RCC 7860 (cell line): ENCODE data around the gene SLC27A2.

Experiments used
- DNase-seq: peaks from one replicate; pipeline ENCODE4 v3.0.0-alpha.2; 2015; ENCODE audit warnings: low spot score
- FAIRE-seq: peaks from 2 replicates; lab custom pipeline; 2012; peaks lifted over from hg19 to GRCh38; lab: Jason Lieb, UNC

Gene SLC27A2

GRCh38 chr15:50260969-50261496 is 79.0 kb downstream of the SLC27A2 start:
- DNase-seq = no peak

GRCh38 chr15:50261981-50262380 is 80.0 kb downstream of the SLC27A2 start:
- FAIRE-seq (no peak), DNase-seq (no peak)

More at GRCh38 chr15:50260969-50261496, 79.0 kb downstream of the SLC27A2 start:
- FAIRE-seq = no peak

- FAIRE-seq (no peak), DNase-seq (no peak)
Observed at GRCh38 chr15:50262533-50262932, 80.5 kb downstream of the SLC27A2 start.

GRCh38 chr15:50265620-50266019 is 83.6 kb downstream of the SLC27A2 start, which contains the start of gene HDC:
HDC (minus strand) TSS chr15:50265726; CDS start chr15:50265623, 103 bp downstream.
- no peak for FAIRE-seq
- DNase-seq = no peak

- no peak for DNase-seq
- FAIRE-seq = no peak
Observed at GRCh38 chr15:50267577-50267976, 85.6 kb downstream of the SLC27A2 start.

- FAIRE-seq (no peak), DNase-seq (no peak)
Observed at GRCh38 chr15:50275091-50275490, 93.1 kb downstream of the SLC27A2 start.

GRCh38 chr15:50275908-50276307 is 93.9 kb downstream of the SLC27A2 start:
- FAIRE-seq (no peak), DNase-seq (no peak)

GRCh38 chr15:50277370-50277769 is 95.4 kb downstream of the SLC27A2 start:
- FAIRE-seq (no peak), DNase-seq (no peak)

GRCh38 chr15:50278496-50278895 is 96.5 kb downstream of the SLC27A2 start:
- no peak for DNase-seq
- FAIRE-seq = no peak

- peak; percentile 91 for FAIRE-seq
- DNase-seq = peak; percentile 68
Observed at GRCh38 chr15:50280271-50280670, 98.3 kb downstream of the SLC27A2 start.

GRCh38 chr15:50281427-50281826 is 99.4 kb downstream of the SLC27A2 start:
- FAIRE-seq = no peak
- no peak for DNase-seq
